Fibroblast of villous mesenchyme (primary cell): ENCODE measurements around the gene PCDHA10. TPM values are rescaled to one million over a fixed set of nuclear protein-coding genes. Genes with fewer than 3 reads are reported as not detected.

Experiments used
- DNase-seq: peaks from one replicate; pipeline ENCODE4 v3.0.0-alpha.2; 2010; ENCODE audit warnings: low read depth
- H3K4me3 ChIP-seq: 2 replicates; pipeline ENCODE4 v1.5.1; 2011; ENCODE audit warnings: low read depth, mild to moderate bottlenecking, low read length
- CTCF ChIP-seq: IDR thresholded peaks from 2 replicates; pipeline ENCODE4 v1.5.1; 2012; ENCODE audit warnings: low read depth, mild to moderate bottlenecking, low read length; ENCODE audit not compliant: insufficient read depth
- total RNA-seq: library from RNA; depleted of rRNA; stranded (reverse); fragments of >200 nt; gene quantifications from 2 replicates; pipeline ENCODE4 v1.2.3, GENCODE V29; 2012

Gene PCDHA10
- total RNA-seq, 1 donor: under 0.01 TPM

- no peak overlapping the region for H3K4me3 ChIP-seq
- no peak for DNase-seq
- no peak for TF ChIP-seq CTCF
These were observed 2.2 kb downstream of the PCDHA10 start for GRCh38 chr5:140857987-140858240.

GRCh38 chr5:140862441-140863295 is 7.0 kb downstream of the PCDHA10 start:
- TF ChIP-seq CTCF: no peak
- no peak overlapping the region for H3K4me3 ChIP-seq
- no peak for DNase-seq

- no peak for DNase-seq
- no peak within 1 kb of the TSS for H3K4me3 ChIP-seq
- TF ChIP-seq CTCF: no peak
These were observed 13.2 kb downstream of the PCDHA10 start, which contains the start of gene PCDHA11 for GRCh38 chr5:140868721-140869554. Gene PCDHA11 (plus strand): TSS chr5:140868957. CDS start chr5:140869104, 147 bp downstream.

GRCh38 chr5:140869555-140869886 is 13.8 kb downstream of the PCDHA10 start:
- DNase-seq: no peak
- no peak overlapping the region for H3K4me3 ChIP-seq
- TF ChIP-seq CTCF: peak; percentile 25

- no peak for TF ChIP-seq CTCF
- H3K4me3 ChIP-seq: no peak overlapping the region
- no peak for DNase-seq
These were observed 14.8 kb downstream of the PCDHA10 start for GRCh38 chr5:140870221-140871201.
